Endodermal cell (in vitro differentiated cells): ENCODE measurements around the gene ZNF383. TPM values are rescaled to one million over a fixed set of nuclear protein-coding genes. Genes with fewer than 3 reads are reported as not detected.
"Not testable (repeated sequence)": the region's sequence is repeated elsewhere in the genome, so short reads cannot be mapped to it uniquely, and the experiment has no call there.

Experiments
- DNase-seq: peaks from one replicate; pipeline ENCODE4 v3.0.0-alpha.2; 2017
- H3K27ac ChIP-seq: 2 replicates; pipeline ENCODE4 v1.5.1; 2013; ENCODE audit warnings: mild to moderate bottlenecking, low read depth, low read length, moderate library complexity
- H3K27me3 ChIP-seq: 2 replicates; pipeline ENCODE4 v1.6.1; 2013; ENCODE audit warnings: mild to moderate bottlenecking, low read length, moderate library complexity; ENCODE audit not compliant: insufficient read depth, control insufficient read depth, poor library complexity, severe bottlenecking
- H3K36me3 ChIP-seq: 2 replicates; pipeline ENCODE4 v1.7.0; 2013; ENCODE audit warnings: mild to moderate bottlenecking, low read length, moderate library complexity; ENCODE audit not compliant: control insufficient read depth, insufficient read depth
- H3K4me1 ChIP-seq: one replicate; pipeline ENCODE4 v1.7.0; 2013; ENCODE audit warnings: low read length; ENCODE audit not compliant: control insufficient read depth, insufficient read depth
- H3K4me3 ChIP-seq: 2 replicates; pipeline ENCODE4 v1.5.1; 2013; ENCODE audit warnings: mild to moderate bottlenecking, low read length, moderate library complexity
- H3K9ac ChIP-seq: 2 replicates; pipeline ENCODE4 v1.6.1; 2013; ENCODE audit warnings: mild to moderate bottlenecking, low read length, moderate library complexity; ENCODE audit not compliant: poor library complexity, severe bottlenecking; ENCODE audit errors: extremely low read depth
- H3K9me3 ChIP-seq: 2 replicates; pipeline ENCODE4 v1.6.1; 2013; ENCODE audit warnings: mild to moderate bottlenecking, low read length, moderate library complexity; ENCODE audit not compliant: control insufficient read depth
- H3K27ac Mint-ChIP-seq: 2 replicates; pipeline ENCODE4 v1.8.0; 2020; ENCODE audit warnings: mixed read lengths
- H3K27me3 Mint-ChIP-seq: 2 replicates; pipeline ENCODE4 v1.8.0; 2021; ENCODE audit warnings: mild to moderate bottlenecking, mixed read lengths; ENCODE audit not compliant: insufficient read depth
- H3K36me3 Mint-ChIP-seq: 2 replicates; pipeline ENCODE4 v1.8.0; 2020; ENCODE audit warnings: low read depth, mixed read lengths
- H3K4me1 Mint-ChIP-seq: 2 replicates; pipeline ENCODE4 v1.8.0; 2020; ENCODE audit warnings: mixed read lengths
- H3K4me3 Mint-ChIP-seq: 2 replicates; pipeline ENCODE4 v1.8.0; 2020; ENCODE audit warnings: mild to moderate bottlenecking, moderate library complexity, mixed read lengths
- H3K9me3 Mint-ChIP-seq: 2 replicates; pipeline ENCODE4 v1.8.0; 2020; ENCODE audit warnings: mild to moderate bottlenecking, mixed read lengths
- WGBS, 2 experiments: methylation state at CpG; one replicate each; pipeline versions ENCODE4 v1.1.5 to v1.1.7; 2013; ENCODE audit warnings: missing lambda C conversion rate in 2 of 2, mixed read lengths in 1 of 2; ENCODE audit not compliant: insufficient coverage in 1 of 2, insufficient read length in 1 of 2; 5-methylcytosine and 5-hydroxymethylcytosine counted together
- total RNA-seq, 2 donors: library from RNA; stranded (reverse); fragmentation: NEBNext Ultra II Directional in 1 of 2; extraction: Animal tissue kit (Norgen Biotek cat#: 25700) in 1 of 2; gene quantifications; 2 replicates in 1 of 2; 3 replicates in 1 of 2; pipeline ENCODE4 v1.2.1, GENCODE V29; 2021
- TF ChIP-seq, protein P1 (sequence below): fragments of 200-600 bp; sonication (generic); conservative IDR thresholded peaks from 2 replicates; pipeline ENCODE4 v1.5.0; 2021; ENCODE audit warnings: antibody characterized with exemption, mild to moderate bottlenecking

ZNF383 gene
- total RNA-seq, 2 donors from 2014 or later: 5.7 to 7.3 TPM

DNA sequence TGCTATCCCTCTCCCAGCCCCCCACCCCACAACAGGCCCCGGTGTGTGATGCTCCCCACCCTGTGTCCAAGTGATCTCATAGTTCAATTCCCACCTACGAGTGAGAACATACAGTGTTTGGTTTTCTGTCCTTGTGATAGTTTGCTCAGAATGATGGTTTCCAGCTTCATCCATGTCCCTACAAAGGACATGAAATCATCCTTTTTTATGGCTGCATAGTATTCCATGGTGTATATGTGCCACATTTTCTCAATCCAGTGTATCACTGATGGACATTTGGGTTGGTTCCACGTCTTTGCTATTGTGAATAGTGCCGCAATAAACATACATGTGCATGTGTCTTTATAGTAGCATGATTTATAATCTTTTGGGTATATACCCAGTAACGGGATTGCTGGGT, 20.9 kb upstream of the ZNF383 start:
- not testable (repeated sequence) for H3K4me3 ChIP-seq, H3K27ac ChIP-seq, H3K36me3 ChIP-seq, H3K27me3 ChIP-seq, H3K9ac ChIP-seq, H3K4me3 Mint-ChIP-seq, H3K27me3 Mint-ChIP-seq, H3K27ac Mint-ChIP-seq, H3K4me1 Mint-ChIP-seq, H3K4me1 ChIP-seq, DNase-seq
- peaks cover 14% of the 10 kb centered on the region for H3K9me3 ChIP-seq
- Mint-ChIP-seq H3K36me3 (peaks cover 33% of the 10 kb centered on the region), H3K9me3 (peaks cover 45% of the 10 kb centered on the region)
- 92% methylated on average over 5 of the region's 5 CpGs; no CpG with 5 or more reads in 1 of the 2 experiments for WGBS, 2 experiments

DNA sequence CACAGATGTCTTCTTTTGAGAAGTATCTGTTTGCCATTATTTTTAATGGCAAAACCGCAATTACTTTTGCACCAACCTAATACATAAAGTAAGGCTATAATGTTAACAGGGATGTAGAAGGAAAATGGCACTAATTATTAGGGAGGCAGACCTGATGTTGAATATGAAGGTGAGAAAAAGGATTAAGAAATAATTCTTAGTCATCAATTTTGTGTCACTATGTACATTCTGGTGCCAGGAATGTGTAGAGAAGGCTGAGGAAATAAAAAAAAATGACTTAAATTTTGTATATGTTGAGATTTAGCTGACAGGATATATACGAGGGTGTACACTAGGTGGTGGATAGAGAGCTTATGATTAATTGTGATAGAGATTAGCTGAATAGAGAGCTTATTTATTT, 20.2 kb upstream of the ZNF383 start:
- Histone ChIP-seq H3K27ac (no peak overlapping the region), H3K9ac (no peak overlapping the region), H3K4me1 (no peaks in the 10 kb centered on the region), H3K36me3 (no peaks in the 10 kb centered on the region), H3K27me3 (no peaks in the 10 kb centered on the region), H3K4me3 (no peak overlapping the region), H3K9me3 (peaks cover 18% of the 10 kb centered on the region)
- Mint-ChIP-seq H3K9me3 (peaks cover 42% of the 10 kb centered on the region), H3K27me3 (no peaks in the 10 kb centered on the region), H3K27ac (no peak overlapping the region), H3K4me1 (no peaks in the 10 kb centered on the region), H3K36me3 (peaks cover 31% of the 10 kb centered on the region), H3K4me3 (no peak overlapping the region)
- 90% methylated on average over 1 of the region's 2 CpGs; no CpG with 5 or more reads in 1 of the 2 experiments for WGBS, 2 experiments
- TF ChIP-seq, protein P1, sequence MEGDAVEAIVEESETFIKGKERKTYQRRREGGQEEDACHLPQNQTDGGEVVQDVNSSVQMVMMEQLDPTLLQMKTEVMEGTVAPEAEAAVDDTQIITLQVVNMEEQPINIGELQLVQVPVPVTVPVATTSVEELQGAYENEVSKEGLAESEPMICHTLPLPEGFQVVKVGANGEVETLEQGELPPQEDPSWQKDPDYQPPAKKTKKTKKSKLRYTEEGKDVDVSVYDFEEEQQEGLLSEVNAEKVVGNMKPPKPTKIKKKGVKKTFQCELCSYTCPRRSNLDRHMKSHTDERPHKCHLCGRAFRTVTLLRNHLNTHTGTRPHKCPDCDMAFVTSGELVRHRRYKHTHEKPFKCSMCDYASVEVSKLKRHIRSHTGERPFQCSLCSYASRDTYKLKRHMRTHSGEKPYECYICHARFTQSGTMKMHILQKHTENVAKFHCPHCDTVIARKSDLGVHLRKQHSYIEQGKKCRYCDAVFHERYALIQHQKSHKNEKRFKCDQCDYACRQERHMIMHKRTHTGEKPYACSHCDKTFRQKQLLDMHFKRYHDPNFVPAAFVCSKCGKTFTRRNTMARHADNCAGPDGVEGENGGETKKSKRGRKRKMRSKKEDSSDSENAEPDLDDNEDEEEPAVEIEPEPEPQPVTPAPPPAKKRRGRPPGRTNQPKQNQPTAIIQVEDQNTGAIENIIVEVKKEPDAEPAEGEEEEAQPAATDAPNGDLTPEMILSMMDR: no peak
- DNase-seq: no peak

DNA sequence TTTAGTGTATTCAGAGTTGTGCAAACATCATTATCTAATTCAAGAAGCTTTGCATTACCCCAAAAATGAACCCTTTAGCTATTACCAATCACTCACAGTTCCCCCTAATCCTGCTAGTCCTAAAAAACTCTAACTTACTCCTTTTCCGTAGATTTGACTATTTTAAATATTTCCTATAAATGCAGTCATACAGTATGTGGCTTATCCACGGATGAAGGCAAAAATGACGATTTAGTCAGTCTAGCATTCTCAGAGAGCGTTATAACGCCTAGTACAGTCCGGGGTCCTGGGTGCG, 587 bp upstream of the ZNF383 start:
- H3K27me3 Mint-ChIP-seq: no peaks in the 10 kb centered on the region
- no peak overlapping the region for H3K27ac ChIP-seq
- H3K4me1 ChIP-seq: no peaks in the 10 kb centered on the region
- H3K27me3 ChIP-seq: no peaks in the 10 kb centered on the region
- H3K4me3 ChIP-seq: peak overlapping the region; percentile 99
- TF ChIP-seq, protein P1: no peak
- no peak for DNase-seq
- peaks cover 8% of the 10 kb centered on the region for H3K4me1 Mint-ChIP-seq
- peaks cover 14% of the 10 kb centered on the region for H3K9me3 Mint-ChIP-seq
- 5 to 7% methylated on average over 2 to 7 of the region's 7 CpGs for WGBS, 2 experiments
- no peaks in the 10 kb centered on the region for H3K9me3 ChIP-seq
- H3K27ac Mint-ChIP-seq: peak overlapping the region; percentile 100
- peaks cover 18% of the 10 kb centered on the region for H3K36me3 Mint-ChIP-seq
- peaks cover 9% of the 10 kb centered on the region for H3K36me3 ChIP-seq
- H3K4me3 Mint-ChIP-seq: peak overlapping the region; percentile 91
- peak overlapping the region; percentile 86 for H3K9ac ChIP-seq

DNA sequence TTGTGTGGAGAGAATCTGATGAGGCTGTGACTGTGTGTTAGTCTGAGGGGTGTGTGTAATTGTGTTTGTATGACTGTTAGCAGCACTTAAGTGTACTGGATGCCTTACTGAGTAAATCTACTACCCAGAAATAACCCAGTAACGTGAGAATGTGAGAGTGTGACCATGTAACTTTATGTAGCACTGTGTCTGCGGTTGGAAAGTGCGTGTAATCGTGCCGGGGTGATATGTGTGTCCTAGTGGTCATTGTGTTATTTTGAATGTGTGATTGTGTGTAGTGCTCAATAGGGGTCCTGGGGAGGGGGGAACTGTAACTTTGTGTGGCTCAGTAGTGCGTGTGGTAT, 550 bp downstream of the ZNF383 start:
- TF ChIP-seq, protein P1: no peak

More for the DNA sequence above, 550 bp downstream of the ZNF383 start:
- peak overlapping the region; percentile 99 for H3K4me3 ChIP-seq
- peaks cover 26% of the 10 kb centered on the region for H3K36me3 Mint-ChIP-seq
- no peaks in the 10 kb centered on the region for H3K27me3 Mint-ChIP-seq
- peaks cover 11% of the 10 kb centered on the region for H3K9me3 ChIP-seq
- no peak overlapping the region for H3K27ac ChIP-seq
- H3K9me3 Mint-ChIP-seq: peaks cover 15% of the 10 kb centered on the region
- 61 to 68% methylated on average over 6 of the region's 6 CpGs for WGBS, 2 experiments
- peak overlapping the region; percentile 86 for H3K9ac ChIP-seq
- H3K27ac Mint-ChIP-seq: peak overlapping the region; percentile 100
- peaks cover 15% of the 10 kb centered on the region for H3K36me3 ChIP-seq
- no peak for DNase-seq
- no peaks in the 10 kb centered on the region for H3K4me1 ChIP-seq
- H3K4me1 Mint-ChIP-seq: peaks cover 8% of the 10 kb centered on the region
- no peaks in the 10 kb centered on the region for H3K27me3 ChIP-seq
- H3K4me3 Mint-ChIP-seq: peak overlapping the region; percentile 91
